CD4-positive, alpha-beta T cell treated with Interleukin-6 at 100 ng/mL for 8 hours (primary cell): Measurements from ENCODE around the gene AHNAK.
A peak's percentile ranks its signal among the peaks of the same experiment; 100 is the strongest.

Source experiments
- DNase-seq: peaks from one replicate; pipeline ENCODE4 v3.0.0-alpha.2; 2020; ENCODE audit warnings: mixed read lengths, low spot score

Gene AHNAK

DNA sequence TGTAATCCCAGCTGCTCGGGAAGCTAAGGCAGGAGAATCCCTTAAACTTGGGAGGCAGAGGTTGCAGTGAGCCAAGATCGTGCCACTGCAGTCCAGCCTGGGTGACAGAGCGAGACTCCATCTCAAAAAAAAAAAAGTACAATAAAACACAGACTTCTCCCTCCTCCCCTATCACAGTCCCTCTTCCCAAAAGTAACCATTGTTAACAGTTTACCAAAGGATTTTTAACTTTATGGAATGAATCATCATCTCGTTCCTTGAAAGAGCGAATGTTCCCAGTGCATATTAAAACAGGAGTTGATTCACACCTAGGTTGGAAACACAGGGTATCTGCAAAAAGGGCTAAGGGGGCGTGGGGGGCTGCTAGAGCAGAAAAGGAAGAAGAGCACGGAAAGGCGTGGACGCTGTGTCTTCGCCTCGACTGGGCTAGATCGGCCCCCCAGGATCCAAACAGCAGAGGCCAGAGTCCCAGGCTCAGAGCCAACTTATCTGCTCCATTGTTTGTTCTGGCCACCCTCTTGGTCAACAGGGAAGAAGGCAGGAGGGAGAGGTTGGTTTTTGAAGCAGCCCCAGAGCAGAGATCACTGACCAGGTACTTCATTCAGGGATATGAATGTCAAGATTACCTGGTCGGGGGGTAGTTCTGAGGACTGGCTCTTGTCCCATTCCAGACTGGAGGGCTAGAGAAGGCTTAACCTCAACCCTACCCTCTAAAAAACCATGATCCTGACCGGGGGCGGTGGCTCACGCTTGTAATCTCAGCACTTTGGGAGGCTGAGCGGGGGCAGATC is 2.1 kb upstream of the AHNAK start:
- DNase-seq = no peak

DNA sequence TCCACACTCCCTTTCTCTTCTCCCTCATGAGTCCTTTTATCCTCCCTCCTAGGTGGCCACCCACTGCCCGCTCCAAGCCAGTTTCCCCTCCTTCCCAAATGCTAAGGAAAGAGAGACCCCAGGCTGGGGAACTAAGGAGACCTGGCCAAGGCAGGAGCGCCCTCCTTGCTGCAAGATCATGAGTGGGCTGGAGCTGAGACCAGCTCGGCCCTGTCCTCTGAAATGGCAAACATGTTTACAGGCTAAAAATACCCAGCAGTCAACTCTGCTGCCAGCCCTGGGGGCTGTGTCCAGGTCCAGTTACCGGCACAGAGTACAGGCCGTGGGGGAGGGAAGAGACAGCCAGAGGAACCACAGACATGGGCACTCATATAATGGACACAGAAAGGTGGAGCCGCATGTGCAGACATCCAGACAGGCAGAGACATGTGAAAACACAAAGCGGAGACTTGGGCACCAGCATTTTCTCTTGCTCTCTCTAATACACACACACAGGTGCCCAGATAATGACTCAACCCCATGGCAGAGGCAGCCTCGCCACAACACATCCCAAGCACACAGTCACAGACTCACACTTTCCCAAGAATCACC is 1.2 kb upstream of the AHNAK start:
- DNase-seq = no peak

DNA sequence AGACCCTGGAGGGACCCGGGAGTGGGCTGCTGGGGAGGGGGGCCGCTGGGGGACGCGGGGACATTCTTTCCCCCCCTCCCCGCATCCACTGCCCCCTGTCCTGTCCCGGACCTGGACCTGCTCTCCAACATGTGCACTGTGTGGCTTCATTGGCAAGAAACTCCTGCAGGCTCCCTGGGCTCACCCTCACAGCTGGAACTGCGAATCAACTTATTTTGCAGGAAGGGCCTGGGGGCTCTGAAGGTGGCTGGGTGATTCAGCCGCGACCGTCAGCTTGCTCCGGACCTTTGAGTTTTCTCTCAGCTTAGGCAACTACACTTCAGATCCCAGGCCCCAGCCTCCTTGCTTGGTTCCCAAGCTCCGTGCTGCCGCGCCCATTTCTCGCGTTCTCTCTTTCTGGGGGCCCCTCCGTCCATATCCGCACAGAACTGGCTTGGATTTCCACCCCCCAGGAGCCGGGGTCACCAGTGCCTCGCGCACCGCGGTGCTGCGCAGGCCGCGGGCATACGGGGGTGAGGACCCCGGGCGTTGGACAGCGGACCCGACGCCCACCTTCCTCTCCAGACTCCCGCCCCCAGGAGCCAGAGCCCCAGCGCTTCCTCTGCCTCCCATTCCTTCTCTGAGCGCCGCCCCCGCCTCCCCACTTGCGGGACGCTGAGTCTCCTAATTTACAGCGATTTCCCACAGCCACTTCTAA is 471 bp upstream of the AHNAK start:
- DNase-seq = no peak

DNA sequence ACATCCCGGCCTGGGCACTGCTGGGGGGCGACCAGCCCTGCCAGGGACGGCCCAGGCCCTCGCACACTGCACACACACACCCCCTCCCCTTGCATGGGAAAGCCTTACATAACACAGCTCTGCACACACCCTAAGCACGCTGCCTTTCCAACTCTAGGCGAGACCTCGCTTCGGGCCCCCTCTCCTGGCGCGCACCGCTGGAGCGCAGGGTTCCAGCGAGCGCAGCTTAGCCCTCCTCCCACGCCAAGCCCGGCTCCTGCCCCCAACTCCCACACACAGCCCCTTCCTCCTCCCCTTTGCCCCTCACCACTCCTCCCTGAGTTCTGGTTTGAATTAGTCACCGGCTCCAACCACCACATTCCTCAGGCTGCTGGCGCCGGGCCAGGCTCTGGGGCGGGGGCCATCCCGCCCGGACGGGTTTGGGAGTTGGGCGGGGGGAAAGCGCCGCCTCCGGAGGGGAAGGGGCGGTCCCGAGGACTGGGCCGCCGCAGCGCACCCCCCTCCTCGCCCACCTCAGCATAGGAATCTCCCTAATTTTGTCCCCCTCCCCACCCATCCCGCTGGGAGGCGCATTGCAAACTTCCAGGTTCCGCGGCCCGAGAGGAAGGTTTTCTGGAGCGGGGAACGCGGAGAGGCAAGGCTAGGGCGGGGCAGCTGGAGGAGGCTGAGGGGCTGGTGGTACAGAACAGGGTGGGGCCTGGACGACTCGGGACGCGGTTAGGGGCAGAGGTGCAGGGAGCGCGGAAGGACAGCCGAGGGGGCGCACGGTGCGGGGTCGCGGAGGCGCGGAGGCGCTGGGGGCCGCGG is 966 bp downstream of the AHNAK start:
- DNase-seq = peak; percentile 56

DNA sequence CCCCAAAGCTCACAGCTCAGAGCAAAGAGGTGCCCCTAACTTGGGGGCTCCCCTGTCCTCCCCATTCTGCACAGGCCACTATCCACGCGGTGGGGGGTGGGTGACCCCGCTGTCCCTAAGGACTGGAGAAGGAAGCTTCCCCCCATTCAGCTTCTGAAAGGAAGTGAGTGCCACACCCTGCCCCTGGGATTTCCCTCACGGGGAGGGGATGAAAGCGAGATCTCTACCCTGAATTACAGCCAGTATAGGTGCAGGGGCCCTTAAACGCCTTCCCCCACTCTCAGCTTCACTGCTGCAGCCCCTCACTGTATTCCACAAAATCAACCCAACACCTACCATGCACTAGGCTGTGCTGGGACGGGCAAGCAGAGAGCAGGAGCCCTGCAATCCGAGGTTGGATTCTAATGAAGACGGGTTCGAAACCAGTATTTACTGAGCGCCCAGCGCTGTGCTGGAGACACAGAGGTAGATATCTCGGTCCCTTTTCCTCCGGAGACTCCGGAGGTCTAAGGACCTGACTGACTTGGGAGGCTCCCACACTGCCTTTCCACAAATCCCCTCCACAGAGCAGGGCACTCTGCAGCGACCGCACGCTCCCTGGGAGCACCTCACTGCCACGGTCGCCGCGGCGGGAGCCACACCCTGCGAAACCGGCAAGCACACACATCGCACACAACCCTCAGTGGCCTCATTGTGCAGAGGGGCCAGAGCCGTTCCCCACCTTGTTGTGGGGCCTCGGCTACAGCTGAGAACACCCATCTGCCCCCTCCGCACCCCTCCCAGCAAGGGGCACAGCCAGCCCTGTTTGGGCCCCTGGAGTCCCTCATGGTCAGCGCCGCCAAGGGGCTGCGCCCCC is 1.8 kb downstream of the AHNAK start:
- peak; percentile 33 for DNase-seq

DNA sequence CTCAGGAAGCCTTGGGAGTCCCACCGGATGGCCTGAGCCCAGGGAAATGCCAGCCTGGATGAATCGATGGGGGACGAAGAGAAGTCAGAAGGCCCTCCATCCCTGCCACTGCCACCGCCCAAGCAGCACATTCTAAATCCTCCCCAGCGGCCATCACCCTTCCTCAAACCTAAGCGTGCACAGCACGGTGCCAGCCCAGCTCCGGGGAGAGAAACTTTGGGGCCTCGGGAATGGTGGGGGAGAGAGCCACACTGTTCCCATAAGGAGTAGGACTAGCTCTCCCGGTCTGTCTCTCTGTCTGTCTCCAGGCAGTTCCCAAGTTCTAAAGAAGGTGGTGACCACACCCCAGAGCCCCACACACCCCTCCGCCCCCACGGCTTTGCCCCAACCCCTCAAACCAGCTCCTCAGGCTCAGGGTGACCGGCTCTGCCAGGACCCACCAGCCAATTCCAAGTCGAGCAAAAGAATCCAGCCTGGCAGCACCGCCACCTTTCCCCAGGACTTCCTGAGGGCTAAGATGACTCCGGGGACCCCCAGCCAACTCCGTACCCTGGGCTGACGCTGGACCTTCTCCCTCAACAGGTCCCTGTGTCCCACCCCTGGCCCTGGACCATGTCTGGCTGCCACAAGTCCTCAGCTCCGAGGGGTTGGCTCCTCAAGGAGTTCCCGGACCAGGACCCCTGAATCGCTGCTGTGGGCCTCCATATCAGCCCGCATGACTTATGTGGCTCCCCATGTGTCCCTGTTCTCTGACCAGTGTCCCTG is 2.7 kb downstream of the AHNAK start:
- DNase-seq = no peak

DNA sequence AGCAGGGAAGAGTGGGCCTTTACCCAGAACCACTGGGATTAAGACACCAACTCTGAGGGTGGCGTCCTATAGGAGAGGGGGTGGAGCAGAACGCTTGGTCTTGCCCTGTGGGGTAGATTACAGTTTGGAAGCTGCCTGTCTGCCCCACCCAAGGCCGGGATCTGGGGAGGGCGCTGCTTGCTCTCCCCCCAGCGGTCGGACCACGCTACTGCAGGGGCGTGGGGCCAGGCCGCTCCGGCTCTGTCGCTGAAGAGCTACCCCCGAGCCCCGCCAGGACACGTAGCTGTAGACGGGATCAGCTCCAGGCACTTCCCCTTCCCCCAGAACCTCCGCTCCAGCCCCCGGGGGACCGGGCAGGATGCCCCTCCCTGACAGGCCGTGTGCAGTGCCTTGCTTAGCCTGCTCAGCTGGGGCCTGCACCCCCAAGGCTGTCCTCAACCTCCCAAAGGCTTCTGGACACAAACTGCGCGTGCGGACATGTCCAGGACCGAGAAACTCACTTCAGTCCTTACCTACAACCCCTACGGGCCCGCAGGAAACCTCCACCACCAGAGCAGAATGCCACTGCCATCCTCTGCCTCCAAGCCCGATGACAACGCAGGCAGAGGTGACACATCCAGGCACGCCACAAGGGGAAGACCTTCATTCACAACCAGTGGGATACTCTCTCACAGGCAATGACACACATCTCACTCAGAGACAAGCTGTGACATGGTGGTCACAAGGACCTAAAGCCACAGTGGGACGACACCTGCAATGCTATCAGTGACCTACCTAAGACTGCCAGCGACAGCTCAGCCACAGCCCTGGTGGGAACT is 3.6 kb downstream of the AHNAK start:
- peak; percentile 62 for DNase-seq

DNA sequence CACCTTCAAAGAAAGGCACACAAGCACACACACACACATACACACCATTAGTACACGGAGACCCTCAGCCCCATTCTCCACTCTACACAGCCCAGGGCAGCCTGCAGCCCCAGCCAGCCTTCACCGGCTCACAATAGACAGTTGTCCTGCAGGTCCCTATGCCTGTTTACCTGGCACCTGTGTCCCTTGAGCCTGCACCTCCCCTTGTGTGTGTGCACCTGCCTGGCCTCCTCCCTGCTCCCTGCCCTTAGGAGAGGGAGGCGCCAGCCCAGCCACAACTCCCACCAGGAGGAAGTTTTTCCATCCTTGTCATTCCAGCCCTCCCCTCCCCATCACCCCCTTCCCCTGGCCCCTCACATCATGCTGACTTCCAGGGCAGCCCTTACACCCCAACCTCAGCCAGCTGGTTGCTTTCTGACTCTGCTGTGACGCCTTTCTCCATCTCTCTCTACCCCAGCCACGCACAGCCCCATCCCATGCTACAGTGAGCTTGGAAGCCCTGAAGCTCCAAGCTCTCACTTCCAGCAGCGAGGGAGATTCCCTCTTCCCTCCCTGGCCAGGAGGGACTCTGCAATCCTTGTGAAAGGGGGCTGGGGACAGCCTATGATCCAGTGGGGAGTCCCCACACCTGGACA is 4.4 kb downstream of the AHNAK start:
- DNase-seq = no peak

DNA sequence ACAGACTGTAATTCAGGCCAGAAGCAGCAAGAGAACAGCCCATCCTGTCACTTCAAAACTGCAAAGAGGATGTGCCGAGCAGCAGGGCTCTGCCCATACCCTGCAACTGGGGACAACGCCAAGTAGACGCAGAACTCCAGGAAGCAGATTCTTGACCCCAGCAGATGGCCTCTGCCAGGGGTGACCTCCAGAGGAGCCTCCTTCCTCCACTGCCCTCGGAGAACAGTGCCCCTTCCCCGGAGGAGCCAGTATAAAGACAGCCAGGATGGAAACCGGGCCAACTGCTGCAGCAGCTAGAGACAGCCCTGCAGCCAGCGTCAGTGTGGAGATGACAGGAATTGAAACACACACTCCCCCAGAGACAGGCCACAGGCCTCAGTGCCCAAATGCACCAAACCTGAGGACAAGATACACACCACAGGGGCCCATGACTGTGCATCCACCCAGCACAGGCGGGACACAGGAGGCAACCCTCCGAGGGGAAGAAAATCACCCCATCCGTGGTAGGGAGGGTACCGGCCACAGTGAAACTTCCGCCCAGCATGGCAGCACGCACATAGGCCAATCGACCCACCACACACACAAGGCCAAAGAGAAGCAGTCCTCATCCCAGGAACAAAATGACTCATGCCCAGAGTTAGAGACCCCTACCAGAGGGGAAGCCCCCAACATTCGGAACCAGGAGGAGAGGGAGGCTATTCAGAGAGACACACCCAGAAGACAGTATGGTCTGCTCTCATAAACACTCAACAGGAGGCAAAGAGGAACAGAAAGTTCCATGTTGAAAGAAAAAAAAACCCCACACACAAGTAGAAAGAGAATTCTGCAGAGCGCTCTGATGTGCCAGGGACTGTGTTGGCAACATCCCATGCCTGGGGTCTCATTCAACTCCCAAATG is 5.6 kb downstream of the AHNAK start:
- DNase-seq = no peak

DNA sequence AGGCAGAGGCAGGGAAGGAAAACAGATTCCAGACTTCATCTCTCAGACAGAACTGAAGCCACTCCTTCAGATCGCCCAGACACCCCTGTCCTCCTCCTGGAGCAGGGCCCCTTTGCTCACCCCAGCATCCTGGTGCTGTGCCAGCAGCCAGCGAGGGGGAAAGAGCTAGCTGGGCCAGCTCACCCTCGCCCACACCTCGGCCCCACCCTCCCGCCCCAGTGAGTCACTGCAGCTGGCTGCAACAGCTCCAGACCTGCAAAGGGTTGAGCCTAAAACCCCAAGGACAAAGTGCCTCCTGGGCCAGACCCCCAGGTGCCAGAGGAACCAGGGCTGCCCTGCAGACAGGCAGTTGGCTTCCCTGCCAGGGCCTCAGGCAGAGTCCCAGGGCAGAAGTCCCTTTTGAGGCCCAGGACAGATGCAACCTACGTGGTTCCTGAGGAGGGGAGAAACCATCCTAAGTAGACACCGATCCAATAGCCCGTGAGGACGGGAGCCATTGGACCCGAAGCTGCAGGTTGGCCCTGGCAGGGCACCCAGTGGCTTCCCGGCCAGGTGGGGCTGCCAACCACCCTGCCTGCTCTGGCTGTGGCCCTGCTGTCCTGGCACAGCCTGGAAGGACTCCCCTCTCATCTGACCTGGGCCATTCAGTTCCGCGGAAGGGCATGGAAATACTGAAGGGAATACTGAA is 7.2 kb downstream of the AHNAK start:
- peak; percentile 43 for DNase-seq

DNA sequence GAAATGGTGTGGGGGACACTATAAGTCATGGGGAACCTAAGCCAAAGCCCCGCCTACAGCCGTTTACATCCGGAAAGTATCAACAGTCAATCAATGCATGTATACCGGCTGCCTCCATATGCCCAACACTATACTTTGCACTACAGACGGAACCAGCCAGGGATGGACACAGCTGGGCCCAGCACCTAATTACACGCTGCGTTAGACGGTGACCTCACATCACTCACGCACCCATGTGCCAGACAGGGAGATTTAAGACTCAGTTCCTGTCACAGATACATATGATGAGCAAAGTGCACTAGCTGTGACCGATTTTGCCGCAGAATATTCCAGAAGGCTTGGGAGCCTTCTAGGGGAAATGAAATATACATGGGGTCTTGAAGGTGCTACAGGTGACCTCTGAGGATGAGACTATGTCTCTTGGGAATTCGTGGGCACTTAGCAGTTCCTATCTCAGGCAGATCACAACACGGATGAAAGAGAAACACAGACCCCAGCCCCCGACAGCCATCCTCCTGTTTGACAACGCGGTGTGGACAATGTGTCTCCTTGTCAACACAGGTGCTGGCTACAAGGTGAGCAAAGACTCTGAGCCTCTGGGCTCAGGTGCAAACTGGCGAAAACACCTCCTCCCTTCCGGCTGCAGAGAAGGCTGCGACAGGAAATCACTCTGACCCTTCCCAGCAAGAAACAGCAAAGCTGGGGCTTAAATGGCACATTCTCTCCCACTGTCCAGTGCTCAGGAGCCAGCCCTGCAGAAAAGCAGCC is 8.0 kb downstream of the AHNAK start:
- no peak for DNase-seq

DNA sequence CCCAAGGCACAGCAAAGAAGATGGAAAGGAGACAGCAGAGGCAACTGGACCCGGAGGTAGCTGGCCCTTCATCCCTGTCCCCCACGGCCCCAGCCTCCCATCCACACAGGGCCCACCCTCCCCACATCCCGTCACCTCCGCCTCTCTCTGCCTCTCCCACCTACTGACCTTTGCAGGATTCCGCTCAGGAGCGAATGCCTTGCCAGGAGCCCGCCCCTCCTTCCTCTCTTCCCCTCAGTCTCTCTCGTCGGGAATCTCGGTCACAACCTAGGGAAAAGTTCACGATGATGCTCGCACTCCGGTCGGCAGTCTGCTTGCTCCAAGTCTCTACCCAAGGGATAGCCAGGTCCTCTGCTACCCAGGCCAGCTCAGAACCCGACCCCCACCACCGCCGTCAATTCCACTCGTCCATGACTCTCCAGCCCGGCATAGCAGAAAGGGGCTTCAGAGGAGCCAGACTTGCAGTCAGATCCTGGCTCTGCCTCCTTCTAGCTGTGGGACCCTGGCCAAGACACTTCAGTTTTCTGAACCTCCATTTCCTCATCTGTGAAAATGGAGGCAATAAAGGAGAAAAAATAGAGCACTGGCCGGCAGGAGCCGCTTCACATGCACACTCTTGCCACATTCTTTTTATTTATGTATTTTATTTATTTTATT is 10.2 kb downstream of the AHNAK start:
- no peak for DNase-seq

DNA sequence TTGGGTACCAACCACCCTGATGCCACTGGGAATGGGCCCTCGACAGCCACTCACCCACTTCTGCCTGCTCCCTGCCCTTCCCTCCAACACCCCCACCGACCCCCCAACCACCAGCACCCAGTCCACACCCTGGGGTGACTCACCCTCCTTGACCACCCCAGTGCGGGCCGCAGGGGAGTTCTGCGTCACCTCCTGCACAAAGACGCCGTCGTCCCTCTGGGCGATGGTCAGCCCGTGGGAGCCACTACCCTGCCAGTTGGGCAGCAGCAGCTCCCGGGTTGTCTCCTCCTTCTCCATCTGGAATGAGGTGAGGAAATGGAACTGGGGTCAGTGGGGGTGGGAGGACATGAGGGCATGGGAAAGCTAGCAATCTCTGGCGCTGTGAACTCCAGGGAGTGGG is 10.8 kb downstream of the AHNAK start:
- no peak for DNase-seq

DNA sequence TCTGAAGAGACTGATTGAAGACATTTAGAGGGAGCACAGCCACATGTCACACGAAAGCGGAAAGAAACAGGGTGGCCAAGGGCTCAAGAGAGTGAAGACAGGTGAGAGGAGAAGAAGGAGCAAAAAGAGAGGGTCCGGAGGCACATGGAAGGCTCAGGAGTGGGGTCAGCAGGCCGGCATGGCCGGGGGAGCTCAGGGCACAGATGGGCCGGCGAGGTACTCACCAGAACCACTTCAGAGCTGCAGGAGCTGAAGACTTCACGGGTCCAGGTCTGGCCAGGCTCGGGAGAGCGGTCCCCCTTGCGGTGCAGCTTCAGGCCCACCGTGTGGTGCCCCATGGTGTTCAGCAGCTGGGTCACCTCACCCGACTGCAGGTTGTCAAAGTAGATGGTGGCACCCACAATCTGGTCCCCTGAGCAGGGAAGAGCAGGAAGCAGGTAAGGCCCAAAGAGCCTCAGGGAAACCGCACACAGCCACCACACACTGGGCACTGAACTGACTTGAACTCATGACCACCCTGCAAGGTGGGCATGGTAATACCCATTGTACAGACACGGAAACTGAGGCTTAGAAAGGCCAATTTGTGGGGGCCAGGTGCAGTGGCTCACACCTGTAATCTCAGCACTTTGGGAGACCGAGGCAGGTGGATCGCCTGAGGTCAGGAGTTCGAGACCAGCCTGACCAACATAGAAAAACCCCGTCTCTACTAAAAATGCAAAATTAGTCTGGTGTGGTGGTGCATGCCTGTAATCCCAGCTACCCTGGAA is 11.6 kb downstream of the AHNAK start:
- no peak for DNase-seq

DNA sequence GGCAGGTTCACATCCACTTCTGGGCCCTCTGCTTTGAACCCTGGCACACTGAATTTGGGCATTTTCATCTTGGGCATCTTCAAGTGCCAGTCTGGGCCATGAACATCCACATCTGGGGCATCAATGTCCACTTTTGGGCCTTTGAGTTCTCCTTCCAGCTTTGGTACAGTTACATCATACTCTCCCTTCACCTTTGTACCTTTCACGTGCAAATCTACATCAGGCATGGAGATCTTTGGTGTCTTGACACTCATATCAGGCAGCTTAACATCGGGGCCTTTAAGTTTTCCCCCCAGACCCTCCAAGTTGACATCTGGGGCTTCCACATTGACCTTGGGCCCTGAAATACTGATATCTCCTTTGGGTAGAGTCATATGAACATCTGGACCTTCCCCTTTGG is 14.5 kb downstream of the AHNAK start:
- no peak for DNase-seq
